Immature natural killer cell (primary cell): ENCODE data around the gene NGEF. TPM values are rescaled to one million over a fixed set of nuclear protein-coding genes. Genes with fewer than 3 reads are reported as not detected.

Experiments
- DNase-seq, 3 donors: peaks; one replicate each; pipeline ENCODE4 v3.0.0; 2022; ENCODE audit warnings: mixed read lengths in 1 of 3
- H3K27ac Mint-ChIP-seq, 6 donors: one replicate each; pipeline ENCODE4 v1.8.0; 2020; ENCODE audit warnings: mixed read lengths in 6 of 6, mild to moderate bottlenecking in 5 of 6, inconsistent platforms in 4 of 6, moderate library complexity in 3 of 6
- H3K27me3 Mint-ChIP-seq, 3 donors: one replicate each; pipeline ENCODE4 v1.8.0; 2020 to 2021; ENCODE audit warnings: low read depth in 3 of 3, mild to moderate bottlenecking in 3 of 3, mixed read lengths in 3 of 3, moderate library complexity in 3 of 3, inconsistent platforms in 1 of 3
- H3K36me3 Mint-ChIP-seq, 3 donors: one replicate each; pipeline ENCODE4 v1.8.0; 2020; ENCODE audit warnings: mixed read lengths in 3 of 3, inconsistent platforms in 2 of 3, mild to moderate bottlenecking in 2 of 3
- H3K4me1 Mint-ChIP-seq, 2 donors: one replicate each; pipeline ENCODE4 v1.8.0; 2020; ENCODE audit warnings: inconsistent platforms in 2 of 2, mild to moderate bottlenecking in 2 of 2, mixed read lengths in 2 of 2, moderate library complexity in 1 of 2
- H3K4me3 Mint-ChIP-seq, 5 donors: one replicate each; pipeline ENCODE4 v1.8.0; 2020; ENCODE audit warnings: mild to moderate bottlenecking in 5 of 5, mixed read lengths in 5 of 5, inconsistent platforms in 3 of 5, moderate library complexity in 3 of 5
- H3K9me3 Mint-ChIP-seq, 6 donors: one replicate each; pipeline ENCODE4 v1.8.0; 2020; ENCODE audit warnings: mild to moderate bottlenecking in 6 of 6, mixed read lengths in 6 of 6, inconsistent platforms in 4 of 6, moderate library complexity in 3 of 6
- polyA plus RNA-seq, 3 donors: library from polyadenylated mRNA; unstranded; fragments of 300-500 nt; fragmentation: Illumina TruSeq; gene quantifications; one replicate each; pipeline ENCODE4 v1.2.3, GENCODE V29; 2021

The NGEF gene
- polyA plus RNA-seq, 3 donors from 2014 or later: not detected

GRCh38 chr2:232892843-232893242 is 120.2 kb downstream of the NGEF start:
- Mint-ChIP-seq H3K27ac (no peak overlapping the region), H3K4me1 (no peaks in the 10 kb centered on the region), H3K9me3 (no peaks in the 10 kb centered on the region), H3K27me3 (peaks cover 0 to 6% (median 2%) of the 10 kb centered on the region in 3 donors), H3K36me3 (no peaks in the 10 kb centered on the region), H3K4me3 (no peak overlapping the region)
- DNase-seq: no peak

DNA sequence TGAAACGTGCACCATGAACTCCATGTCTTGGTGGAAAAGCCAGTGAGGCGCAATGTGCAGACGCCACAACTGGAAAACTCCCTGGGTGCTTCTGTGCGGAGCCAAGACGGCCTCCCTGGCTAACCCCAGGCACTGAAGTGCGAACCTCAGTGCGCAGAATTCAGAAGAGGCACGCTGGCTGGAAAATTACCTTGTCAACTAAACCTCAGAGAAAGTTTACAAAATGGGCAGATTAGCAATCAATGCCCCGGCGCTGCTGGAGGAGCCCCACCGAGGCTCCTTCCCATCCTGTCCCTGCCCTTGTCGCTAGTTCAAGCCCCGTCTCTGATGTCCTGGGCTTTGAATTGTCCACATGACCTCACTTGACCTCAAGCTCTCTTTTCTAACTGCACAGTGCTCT is 120.8 kb downstream of the NGEF start:
- Mint-ChIP-seq H3K27ac (no peak overlapping the region), H3K4me3 (no peak overlapping the region), H3K4me1 (no peaks in the 10 kb centered on the region), H3K27me3 (peaks cover 0 to 6% (median 2%) of the 10 kb centered on the region in 3 donors), H3K36me3 (no peaks in the 10 kb centered on the region), H3K9me3 (no peaks in the 10 kb centered on the region)
- DNase-seq: no peak

- H3K4me1 Mint-ChIP-seq: no peaks in the 10 kb centered on the region
- H3K27me3 Mint-ChIP-seq: peaks cover 2 to 6% (median 2%) of the 10 kb centered on the region in 3 donors
- DNase-seq: no peak
- H3K27ac Mint-ChIP-seq: no peak overlapping the region
- no peak overlapping the region for H3K4me3 Mint-ChIP-seq
- no peaks in the 10 kb centered on the region for H3K9me3 Mint-ChIP-seq
- H3K36me3 Mint-ChIP-seq: no peaks in the 10 kb centered on the region
Measured at GRCh38 chr2:232891621-232892071, 121.4 kb downstream of the NGEF start.

DNA sequence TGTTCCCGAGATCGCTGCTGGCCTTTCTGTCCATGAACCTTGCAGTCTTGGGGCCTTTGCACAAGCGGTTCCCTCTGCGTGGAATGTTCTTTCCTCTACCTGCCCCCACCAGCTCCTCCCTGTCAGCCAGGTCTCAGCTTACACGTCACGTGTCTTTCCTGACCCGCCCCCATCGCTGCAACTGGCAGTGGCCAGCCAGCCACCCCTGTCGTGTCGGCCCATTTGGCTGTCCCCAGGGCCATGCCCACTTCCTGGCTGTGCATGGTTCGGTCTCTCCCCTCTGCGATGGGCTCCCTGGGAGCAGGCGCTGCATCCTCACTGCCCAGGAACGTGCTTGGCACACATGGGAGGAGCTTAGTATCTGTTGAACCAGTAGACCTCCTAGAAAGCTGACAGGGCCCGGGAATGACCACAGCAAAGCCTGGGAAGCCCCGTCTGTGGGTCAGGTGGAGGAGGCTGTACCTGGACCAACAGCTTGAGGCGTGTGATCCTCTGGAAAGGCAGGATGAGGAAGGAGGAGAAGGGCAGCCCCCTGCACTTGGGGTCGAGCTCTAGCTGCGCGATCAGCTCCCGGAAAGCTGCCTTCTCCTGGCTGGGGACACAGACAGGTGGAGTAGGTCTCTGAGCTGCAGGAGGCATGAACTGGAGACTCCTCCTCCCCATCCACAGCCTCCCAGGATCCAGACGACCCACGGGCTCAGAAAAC is 122.0 kb downstream of the NGEF start:
- Mint-ChIP-seq H3K27me3 (peaks cover 2 to 6% (median 5%) of the 10 kb centered on the region in 3 donors), H3K4me3 (no peak overlapping the region), H3K27ac (no peak overlapping the region), H3K4me1 (no peaks in the 10 kb centered on the region), H3K9me3 (no peaks in the 10 kb centered on the region), H3K36me3 (no peaks in the 10 kb centered on the region)
- DNase-seq: no peak

- Mint-ChIP-seq H3K27ac (no peak overlapping the region), H3K4me3 (no peak overlapping the region), H3K27me3 (peaks cover 2 to 6% (median 5%) of the 10 kb centered on the region in 3 donors), H3K9me3 (no peaks in the 10 kb centered on the region), H3K4me1 (no peaks in the 10 kb centered on the region), H3K36me3 (no peaks in the 10 kb centered on the region)
- DNase-seq: no peak
Measured at GRCh38 chr2:232890536-232890895, 122.5 kb downstream of the NGEF start.

DNA sequence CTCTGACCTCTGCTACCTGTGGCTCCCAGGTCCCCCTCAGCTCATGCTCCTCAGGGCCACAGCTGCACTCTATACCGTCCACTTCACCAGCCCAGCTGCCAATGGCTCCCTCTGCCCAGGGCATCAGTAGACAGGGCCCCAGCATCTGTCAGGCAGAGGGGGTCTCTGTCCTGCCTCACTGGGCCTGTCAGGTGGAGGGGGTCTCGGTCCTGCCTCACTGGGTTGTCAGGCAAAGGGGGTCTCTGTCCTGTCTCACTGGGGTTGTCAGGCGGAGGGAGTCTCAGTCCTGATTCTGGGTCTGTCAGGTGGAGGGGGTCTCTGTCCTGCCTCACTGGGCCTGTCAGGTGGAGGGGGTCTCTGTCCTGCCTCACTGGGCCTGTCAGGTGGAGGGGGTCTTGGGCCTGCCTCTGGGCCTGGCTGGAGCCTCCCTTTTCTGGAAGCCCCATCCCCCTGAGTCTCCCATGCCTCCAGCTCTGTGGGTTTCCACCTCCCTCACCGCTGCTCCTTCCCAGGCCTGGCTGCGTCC is 123.1 kb downstream of the NGEF start:
- Mint-ChIP-seq H3K4me3 (no peak overlapping the region), H3K36me3 (no peaks in the 10 kb centered on the region), H3K9me3 (no peaks in the 10 kb centered on the region), H3K27me3 (peaks cover 2 to 6% (median 5%) of the 10 kb centered on the region in 3 donors), H3K4me1 (no peaks in the 10 kb centered on the region), H3K27ac (no peak overlapping the region)
- DNase-seq: no peak

GRCh38 chr2:232888839-232889529 is 124.1 kb downstream of the NGEF start:
- no peak for DNase-seq
- no peaks in the 10 kb centered on the region for H3K36me3 Mint-ChIP-seq
- H3K27ac Mint-ChIP-seq: no peak overlapping the region
- peaks cover 2 to 6% (median 5%) of the 10 kb centered on the region in 3 donors for H3K27me3 Mint-ChIP-seq
- no peak overlapping the region for H3K4me3 Mint-ChIP-seq
- no peaks in the 10 kb centered on the region for H3K4me1 Mint-ChIP-seq
- H3K9me3 Mint-ChIP-seq: no peaks in the 10 kb centered on the region

DNA sequence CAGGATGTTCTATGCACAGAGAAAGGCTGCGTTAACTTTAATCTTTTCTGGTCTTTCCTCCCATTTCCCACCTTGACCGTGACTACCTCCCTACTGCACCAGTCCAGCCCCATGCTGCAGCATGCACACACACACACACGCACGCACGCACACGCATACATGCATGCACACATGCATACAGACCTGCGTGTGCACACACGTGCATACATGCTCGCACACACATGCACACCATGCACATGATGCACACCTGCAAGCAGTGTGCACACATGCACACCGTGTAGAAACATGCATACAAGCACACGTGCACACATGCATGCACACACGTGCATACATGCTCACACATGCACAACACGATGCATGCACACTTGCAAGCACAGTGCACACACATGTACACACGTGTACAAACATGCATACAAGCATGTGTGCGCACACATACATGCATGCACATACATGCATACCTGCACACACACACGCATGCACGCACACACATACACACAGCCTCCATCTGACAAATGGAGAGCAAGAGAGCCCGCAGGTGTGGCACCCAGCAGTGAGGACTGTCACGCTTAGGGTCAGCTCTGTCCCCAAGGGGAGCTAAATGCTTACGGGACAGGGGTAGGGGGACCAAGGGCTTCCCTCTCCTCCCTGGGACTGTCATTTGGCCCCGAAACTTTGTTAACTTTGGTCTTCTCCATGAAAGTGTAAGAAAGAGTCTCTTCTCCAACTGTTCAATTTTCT is 124.8 kb downstream of the NGEF start:
- H3K4me3 Mint-ChIP-seq: no peak overlapping the region
- H3K36me3 Mint-ChIP-seq: no peaks in the 10 kb centered on the region
- H3K27ac Mint-ChIP-seq: no peak overlapping the region
- peaks cover 2 to 6% (median 5%) of the 10 kb centered on the region in 3 donors for H3K27me3 Mint-ChIP-seq
- no peaks in the 10 kb centered on the region for H3K4me1 Mint-ChIP-seq
- DNase-seq: no peak
- no peaks in the 10 kb centered on the region for H3K9me3 Mint-ChIP-seq

DNA sequence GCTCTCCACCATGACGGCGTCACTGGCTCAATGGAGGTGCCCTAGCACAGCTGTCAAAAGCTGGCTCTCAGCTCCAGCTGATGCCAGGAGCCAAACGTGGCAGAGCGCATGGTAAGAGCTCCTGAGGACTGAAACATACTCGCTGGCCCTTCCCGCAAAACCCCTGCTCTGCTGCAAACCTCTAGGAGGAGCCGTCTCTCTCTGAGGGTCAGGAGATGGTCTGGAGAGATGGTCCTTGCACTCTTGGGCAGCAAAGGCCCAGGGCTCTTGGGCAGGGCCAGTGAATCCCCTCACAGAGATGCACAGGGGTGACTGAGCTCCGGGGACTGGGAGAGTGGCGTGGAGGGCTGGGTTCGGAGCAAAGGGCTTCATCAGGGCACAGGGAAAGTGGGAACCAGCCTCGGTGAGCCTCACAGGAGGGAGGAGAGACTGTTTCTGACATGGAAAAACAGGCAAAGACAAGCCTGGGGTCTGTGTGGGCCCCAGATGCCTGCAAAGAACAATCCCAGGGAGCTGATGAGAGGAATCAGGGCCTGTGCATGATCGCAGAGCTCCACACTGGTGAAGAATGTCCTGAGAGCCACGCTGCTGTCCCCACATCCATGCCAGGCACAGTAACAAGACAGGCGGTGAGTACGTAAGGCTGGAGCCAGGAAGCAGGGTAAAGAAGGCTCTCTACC is 125.7 kb downstream of the NGEF start:
- no peak overlapping the region for H3K27ac Mint-ChIP-seq
- no peak for DNase-seq
- no peaks in the 10 kb centered on the region for H3K4me1 Mint-ChIP-seq
- H3K4me3 Mint-ChIP-seq: no peak overlapping the region
- no peaks in the 10 kb centered on the region for H3K36me3 Mint-ChIP-seq
- peaks cover 2 to 6% (median 3%) of the 10 kb centered on the region in 3 donors for H3K27me3 Mint-ChIP-seq
- no peaks in the 10 kb centered on the region for H3K9me3 Mint-ChIP-seq

DNA sequence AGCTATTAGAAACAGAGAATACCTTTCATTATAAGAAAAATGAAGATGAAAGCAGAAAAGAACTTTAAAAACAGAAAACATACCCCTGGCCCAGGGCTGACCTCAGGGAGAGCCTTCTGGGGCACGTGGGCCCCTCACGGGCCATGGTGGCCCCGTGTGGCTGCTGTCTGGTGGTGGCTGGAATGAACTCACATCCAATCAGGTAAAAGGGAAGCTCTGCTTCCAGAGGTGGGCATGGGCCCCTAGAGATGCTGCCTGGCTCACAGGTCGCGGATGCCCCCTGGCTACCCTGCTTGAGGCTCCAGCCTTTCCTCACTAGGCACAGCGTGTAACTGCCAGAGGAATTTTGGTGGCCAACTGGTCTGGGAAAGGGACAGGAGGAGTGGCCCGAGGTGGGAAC is 126.4 kb downstream of the NGEF start:
- peaks cover 2 to 4% (median 3%) of the 10 kb centered on the region in 3 donors for H3K27me3 Mint-ChIP-seq
- H3K4me1 Mint-ChIP-seq: no peaks in the 10 kb centered on the region
- H3K27ac Mint-ChIP-seq: no peak overlapping the region
- H3K36me3 Mint-ChIP-seq: no peaks in the 10 kb centered on the region
- no peak for DNase-seq
- H3K9me3 Mint-ChIP-seq: no peaks in the 10 kb centered on the region
- H3K4me3 Mint-ChIP-seq: no peak overlapping the region

GRCh38 chr2:232886176-232886575 is 126.9 kb downstream of the NGEF start:
- Mint-ChIP-seq H3K4me3 (no peak overlapping the region), H3K4me1 (no peaks in the 10 kb centered on the region), H3K27me3 (peaks cover 2 to 3% (median 3%) of the 10 kb centered on the region in 3 donors), H3K36me3 (no peaks in the 10 kb centered on the region), H3K9me3 (no peaks in the 10 kb centered on the region), H3K27ac (no peak overlapping the region)
- DNase-seq: no peak

DNA sequence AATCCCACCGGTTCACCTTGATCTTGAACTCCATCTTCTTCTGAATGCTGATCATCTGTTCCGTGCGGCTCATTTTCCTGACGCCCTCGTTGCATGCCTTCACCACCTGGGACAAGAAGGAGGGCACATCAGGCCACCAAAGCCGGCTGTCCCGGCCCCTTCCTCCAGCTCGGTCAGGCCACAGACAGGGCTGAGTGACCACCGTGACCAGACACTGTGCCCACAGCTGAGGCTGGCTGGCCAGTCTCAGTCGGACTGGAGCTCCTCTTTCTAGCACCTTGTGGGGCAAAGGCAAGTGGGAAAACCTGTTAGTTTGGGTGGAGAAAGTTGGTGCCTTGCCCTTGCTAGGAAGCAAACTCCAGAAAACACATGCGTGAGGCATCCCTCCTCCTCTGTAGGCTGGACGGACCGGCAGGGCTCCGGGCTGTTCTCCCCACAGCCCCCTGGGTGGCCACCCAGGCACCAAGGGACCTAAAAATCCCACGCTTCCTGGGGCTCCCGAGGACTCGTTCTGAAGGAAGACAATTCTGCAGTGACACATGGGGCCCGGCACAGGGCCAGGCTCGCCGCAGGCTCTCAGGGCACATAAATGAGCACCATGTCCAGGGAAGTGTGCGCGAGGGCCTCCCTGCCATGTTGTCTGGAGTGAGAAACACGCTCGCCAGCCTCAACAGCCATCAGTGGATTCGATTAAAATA is 127.6 kb downstream of the NGEF start:
- Mint-ChIP-seq H3K9me3 (no peaks in the 10 kb centered on the region), H3K27ac (no peak overlapping the region), H3K36me3 (no peaks in the 10 kb centered on the region), H3K27me3 (peaks cover 0 to 3% (median 2%) of the 10 kb centered on the region in 3 donors), H3K4me1 (no peaks in the 10 kb centered on the region), H3K4me3 (no peak overlapping the region)
- no peak for DNase-seq

GRCh38 chr2:232884549-232885263 is 128.3 kb downstream of the NGEF start:
- Mint-ChIP-seq H3K9me3 (no peaks in the 10 kb centered on the region), H3K27ac (no peak overlapping the region), H3K4me3 (no peak overlapping the region), H3K36me3 (no peaks in the 10 kb centered on the region), H3K4me1 (no peaks in the 10 kb centered on the region), H3K27me3 (peaks cover 0 to 3% (median 2%) of the 10 kb centered on the region in 3 donors)
- no peak for DNase-seq
